Activated naive CD4-positive, alpha-beta T cell (primary cell): ENCODE measurements around the gene LARGE1.

Experiments
- DNase-seq, 4 experiments: peaks; one replicate each; lab custom pipeline; 2025; lab: John Stamatoyannopoulos, UW

The LARGE1 gene

DNA sequence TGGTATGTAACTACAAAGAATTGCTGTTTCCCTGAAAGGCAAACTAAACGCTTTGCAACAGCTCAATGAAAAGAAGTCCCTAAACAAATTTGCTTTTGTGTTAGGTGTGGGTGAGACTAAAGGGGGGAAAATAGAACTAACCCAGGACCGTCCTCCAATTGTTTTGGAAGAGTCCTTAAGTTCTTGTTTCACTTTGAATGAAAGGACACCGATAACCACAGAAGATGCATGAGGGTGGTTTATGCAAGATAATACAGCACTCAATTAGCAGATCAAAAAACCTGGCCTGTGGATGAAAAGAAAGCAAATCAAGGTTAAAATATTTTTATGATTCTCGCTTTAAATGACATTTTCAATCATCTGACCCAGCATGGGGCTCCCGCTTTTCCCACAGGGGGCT, 557.6 kb downstream of the LARGE1 start:
- DNase-seq, result no peak

DNA sequence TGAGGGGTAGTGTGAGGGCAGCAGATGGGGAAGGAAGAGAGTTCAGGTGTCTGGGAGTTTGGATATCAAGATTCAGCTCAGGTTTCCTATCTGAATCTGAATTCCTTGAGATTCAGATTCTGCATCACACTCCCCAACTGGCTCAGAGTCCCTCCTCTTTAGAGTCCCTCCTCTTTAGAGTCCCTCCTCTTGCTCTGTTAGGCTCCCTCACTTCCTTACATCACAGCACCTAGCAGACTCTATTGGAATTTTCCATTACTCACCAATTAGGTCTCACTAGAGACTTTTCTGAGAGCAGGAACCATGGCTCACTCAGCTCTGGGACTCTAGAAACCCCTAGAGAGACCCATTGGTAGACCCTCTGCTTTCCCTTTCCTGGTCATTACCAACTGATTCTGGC, 558.7 kb downstream of the LARGE1 start:
- DNase-seq, result no peak

DNA sequence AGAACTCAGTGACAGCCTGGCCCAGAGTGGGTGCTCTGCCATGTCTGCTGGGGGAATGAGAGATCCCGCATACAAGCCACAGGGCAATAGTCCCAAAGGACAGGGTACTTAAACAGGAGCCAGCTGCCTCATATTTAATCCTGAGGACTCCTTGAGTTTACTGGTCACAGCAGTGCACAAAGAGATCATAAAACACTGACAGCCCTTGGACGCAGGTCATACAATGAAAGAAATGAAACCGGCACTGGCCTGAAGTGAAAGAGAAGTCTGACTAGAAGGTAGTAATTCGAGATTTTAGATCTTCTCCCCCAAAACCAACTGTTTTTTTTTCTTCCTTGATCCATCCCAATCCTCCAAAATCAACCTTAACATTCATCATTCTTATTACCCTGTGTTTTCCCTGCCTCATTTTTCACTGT, 562.3 kb downstream of the LARGE1 start:
- DNase-seq, result no peak

- DNase-seq, result no peak
Observed at GRCh38 chr22:33354928-33355327, 565.3 kb downstream of the LARGE1 start.

- no peak for DNase-seq
Observed at GRCh38 chr22:33353502-33353901, 566.8 kb downstream of the LARGE1 start.

GRCh38 chr22:33352768-33353167, 567.5 kb downstream of the LARGE1 start:
- no peak for DNase-seq

GRCh38 chr22:33350961-33351360, 569.3 kb downstream of the LARGE1 start:
- no peak for DNase-seq

DNA sequence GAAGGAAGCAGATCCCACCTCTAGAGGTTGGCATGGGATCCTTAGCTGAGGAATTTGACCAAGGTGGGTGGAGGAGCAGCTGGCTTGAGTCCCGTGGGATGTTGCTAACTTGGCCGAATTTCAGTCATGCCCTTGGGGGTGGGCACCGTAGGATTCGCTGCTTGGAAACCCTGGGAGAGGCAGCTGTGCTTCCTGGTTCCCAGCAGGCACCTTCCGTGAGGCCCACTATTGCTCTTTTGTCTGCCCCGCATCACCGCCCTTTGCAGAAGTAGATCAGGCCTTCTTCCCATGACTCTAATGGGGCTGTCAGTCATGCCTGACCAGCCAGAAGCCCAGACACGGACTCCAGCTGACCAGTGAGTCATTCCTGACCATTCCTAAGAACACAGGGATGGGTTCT, 569.8 kb downstream of the LARGE1 start:
- no peak for DNase-seq

GRCh38 chr22:33347002-33347401, 573.3 kb downstream of the LARGE1 start:
- DNase-seq, result no peak

DNA sequence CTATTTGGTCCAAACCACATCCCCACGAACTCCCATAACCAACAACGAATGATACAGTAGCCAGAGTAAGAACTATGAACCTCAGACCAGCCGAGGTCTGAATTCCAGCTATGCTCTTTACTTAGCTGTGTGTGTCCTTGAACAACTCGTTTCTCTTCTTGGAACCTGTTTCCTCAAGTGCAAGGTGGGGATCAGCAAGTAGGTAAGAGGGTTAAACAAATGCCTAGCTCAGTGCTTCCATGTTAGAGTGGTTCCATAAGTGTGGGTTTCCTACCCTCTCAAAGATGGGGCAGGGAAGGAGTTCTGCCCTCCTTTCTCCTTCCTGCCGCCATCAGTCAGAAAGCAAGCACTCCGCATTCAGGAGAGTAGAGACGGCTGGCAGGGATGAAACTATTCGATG, 578.7 kb downstream of the LARGE1 start:
- DNase-seq, result no peak

GRCh38 chr22:33337524-33337923, 582.8 kb downstream of the LARGE1 start:
- no peak for DNase-seq

DNA sequence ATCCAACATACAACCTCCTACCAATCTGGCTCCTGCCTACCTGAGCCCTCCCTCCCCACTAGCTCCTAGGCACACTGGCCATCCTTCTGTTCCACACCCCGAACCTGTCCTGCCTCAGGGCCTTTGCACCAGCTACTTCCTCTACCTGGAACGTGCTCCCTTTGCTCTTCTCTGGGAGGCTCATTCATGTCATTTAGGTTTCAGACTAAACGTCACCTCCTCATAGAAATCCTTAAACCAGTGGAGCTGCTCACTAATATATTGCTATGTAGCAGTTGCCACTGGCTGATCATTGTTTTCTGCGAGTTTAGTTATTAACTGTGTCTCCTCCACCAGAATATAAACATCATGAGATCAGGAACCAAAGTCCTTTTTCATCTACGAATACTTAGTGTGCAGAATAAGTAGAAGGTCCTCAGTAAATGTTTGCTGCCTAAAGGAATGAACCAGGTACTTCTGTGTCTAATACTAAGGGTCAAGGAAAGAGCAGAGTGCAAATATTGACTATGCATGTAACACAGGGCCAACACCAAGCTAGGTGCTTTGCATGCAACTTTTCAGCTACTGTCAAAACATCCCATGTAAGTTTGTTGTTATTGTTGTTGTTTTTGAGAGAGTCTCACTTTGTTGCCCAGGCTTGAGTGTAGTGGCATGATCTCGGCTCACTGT, 584.5 kb downstream of the LARGE1 start:
- DNase-seq, result no peak

GRCh38 chr22:33332538-33332937, 587.7 kb downstream of the LARGE1 start:
- DNase-seq, result no peak

DNA sequence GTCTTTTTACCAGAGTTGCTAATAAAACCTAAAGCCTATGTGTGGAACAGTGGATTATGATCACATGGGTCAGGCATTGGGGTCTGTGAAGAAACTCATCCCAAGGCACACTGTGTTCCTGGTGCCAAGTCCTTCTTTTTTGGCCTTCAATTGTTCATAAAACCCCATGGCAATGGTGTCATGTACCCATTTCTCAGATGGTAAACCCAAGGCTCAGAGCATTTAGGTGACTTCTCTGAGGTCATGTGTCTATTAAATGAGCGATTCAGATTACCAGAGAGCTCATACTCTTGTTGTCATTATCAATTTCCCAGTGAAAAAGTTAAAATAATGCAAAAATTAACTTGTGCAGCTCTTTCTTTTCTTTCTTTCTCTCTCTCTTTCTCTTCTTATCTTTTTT, 589.3 kb downstream of the LARGE1 start:
- DNase-seq, result no peak

DNA sequence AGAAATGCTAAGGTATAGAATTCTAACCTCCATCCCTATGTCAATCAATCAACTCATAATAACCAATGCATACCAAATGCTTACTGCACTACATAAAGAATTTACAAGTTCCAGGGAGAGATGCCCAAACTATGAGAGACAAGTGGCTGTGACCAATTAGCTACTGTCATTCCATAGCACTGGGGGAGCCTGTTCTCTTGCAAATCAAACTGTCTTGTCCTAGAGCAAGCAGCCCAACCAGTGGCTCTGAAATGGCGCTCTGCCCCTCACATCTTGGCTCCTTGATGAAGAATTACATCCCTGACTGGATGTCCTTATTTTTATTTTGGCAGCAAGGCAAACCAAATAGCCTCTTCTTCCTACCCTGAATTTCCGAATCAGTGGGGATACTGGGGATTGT, 589.7 kb downstream of the LARGE1 start:
- DNase-seq, result no peak

DNA sequence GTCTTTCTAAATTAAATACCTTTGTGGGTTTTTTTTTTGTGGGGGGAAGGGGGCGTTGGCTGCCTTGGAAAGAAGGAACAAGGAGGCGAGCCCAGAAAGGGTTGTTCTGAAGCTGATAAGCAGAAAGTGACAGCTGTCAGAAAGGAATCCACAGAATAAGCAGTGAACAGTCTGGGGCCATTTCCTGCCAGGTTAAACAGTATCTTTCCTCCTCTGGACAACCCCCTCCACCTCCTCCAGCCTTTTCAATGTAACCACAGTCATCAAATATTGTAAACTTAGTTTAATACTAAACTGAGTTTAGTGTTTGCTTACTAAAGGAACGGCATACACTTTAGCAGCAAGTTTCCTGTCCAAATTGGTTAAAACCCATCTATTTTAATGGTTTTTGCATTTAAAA, 590.9 kb downstream of the LARGE1 start:
- DNase-seq, result no peak

DNA sequence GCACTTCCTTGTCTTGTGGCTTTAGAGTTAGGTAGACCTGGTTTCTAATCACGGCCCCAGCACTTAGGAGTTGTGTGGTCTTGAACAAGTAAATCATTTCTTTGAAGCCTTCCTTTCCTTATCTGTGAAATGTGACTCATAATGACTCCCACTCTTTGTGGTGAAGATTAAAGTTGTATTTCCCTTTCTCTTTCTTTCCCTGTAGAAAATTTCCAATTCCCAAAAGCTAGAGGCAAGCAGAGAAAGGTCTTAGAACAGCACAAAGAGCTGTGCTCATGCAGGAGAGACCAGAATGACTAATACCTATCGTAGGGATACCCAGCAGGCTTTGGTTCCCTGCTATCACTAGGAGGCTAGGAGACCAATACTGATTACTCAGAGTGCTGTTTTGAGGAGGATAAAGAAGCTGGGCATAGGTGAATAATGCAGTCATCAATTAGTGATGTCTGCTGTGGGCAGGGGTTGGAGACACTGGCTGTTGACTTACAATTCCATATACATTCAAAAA, 591.4 kb downstream of the LARGE1 start:
- DNase-seq, result no peak

DNA sequence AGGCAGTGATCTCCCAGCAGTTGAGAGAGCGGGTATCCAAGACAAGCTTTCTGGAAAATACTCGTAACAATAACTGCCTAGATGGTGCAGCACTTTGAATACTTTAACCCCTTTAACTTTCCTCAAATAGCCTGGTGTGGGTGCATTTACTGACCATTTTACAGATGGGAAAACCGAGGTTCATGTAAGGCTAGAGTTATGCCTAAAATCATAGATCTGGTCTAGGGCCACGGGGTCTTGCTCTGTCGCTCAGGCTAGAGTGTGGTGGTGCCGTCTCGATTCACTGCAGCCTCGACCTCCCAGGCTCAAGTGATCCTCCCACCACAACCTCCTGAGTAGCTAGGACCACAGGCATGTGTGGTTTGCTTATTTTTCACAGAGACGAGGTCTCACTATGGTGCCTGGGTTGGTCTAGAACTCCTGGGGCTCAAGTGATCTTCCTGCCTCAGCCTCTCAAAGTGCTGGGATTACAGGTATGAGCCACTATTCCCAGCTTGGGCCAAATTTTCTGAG, 592.9 kb downstream of the LARGE1 start:
- DNase-seq, result no peak

DNA sequence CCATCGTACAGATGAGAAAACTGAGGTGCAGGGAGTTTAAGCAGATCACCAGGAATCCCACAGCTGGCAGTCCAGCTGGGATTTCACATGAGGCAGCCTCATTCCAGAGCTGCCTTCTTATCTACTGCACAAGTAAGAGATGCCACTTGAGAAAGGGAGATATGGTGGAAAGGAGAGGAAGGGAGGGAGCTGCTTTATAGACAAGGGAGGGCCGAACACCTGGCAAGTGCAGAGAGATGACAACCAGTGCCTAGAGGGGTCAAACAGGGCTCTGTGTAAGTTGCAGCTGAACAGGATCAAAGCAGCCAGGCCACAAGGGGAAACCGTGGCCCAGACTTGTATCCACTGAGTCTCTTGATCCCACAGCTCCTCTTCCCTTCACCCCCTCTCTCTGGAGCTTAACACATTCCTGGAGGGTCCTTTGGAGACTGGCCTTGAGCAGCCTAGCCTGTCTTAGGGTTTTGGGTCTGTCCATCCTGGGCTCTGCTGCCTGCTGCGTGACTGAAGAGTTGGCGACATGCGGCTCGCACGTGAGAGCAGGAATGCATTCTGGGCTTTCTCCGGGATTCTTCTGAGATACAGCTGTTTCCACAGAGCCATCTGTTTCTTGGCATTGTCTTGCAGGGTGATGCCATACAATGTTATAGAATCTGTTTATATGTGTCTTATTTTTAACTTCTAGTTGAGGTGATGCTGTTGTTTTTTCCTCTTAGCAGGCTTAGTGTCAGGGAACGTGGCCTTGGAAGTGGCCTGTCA, 593.6 kb downstream of the LARGE1 start:
- no peak for DNase-seq

DNA sequence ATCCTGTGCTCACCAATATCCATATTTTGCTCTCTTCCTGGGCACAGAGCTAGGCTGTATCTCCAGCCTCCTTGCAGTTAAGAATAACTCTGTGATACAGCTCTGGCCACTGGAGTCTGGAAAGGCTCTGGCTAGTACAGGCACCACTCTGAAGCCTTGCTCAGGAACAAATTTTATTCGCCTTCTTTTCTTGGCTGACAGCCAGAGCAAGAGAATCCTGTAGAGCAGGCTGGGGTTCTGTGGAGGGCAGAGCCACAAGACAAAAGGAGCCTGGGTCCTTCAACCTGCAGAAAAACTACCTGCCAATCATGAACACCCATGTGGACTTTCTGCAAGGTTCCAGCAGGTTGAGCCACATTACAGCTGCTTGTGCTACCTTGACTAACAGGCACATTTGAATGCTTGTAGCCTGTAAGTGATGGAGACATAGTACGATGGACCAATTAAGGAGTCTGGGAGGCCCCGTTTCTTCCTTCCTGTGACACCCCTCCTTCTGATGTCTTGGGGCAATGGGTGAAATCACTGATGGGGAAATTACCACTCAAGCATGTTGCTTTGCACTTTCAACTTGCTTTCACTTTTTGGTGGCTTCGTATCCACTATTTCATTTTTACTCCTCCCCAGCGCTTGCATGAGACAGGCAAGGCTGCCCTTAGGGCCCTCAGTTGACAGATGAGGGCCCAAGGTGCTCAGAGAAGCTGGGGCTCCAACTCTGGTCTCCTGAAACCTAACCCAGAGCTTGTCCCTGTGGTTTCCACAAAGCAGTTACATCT, 594.9 kb downstream of the LARGE1 start:
- DNase-seq, result no peak

DNA sequence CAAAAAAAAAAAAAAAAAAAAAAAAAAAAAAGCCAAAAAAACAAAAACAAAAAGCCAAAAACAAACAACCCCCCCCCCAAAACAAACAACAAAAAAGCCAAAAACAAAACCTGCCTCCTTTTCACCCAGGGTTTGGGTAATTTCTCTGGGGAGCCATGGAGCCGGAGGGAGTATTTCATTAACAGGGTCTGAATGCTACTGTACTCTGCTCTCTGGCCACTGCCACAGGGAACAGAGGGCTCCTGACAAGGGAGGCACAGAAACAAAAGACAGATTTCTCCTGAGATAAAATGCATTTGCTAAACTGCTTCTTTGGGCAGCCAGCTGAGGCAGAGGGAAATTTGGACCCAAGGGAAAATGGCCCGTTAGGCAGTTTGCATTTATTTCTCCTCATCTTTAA, 596.0 kb downstream of the LARGE1 start:
- DNase-seq, result no peak

- DNase-seq, result no peak
Observed at GRCh38 chr22:33321466-33321865, 598.8 kb downstream of the LARGE1 start.

- no peak for DNase-seq
Observed at GRCh38 chr22:33315954-33316353, 604.3 kb downstream of the LARGE1 start.
